ENCODE measurements around the gene YWHAE. TPM values are rescaled to one million over a fixed set of nuclear protein-coding genes. Genes with fewer than 3 reads are reported as not detected.
"Not testable (repeated sequence)": the region's sequence is repeated elsewhere in the genome, so short reads cannot be mapped to it uniquely, and the experiment has no call there.

The YWHAE gene
- total RNA-seq, 1 donor = 202 TPM

GRCh38 chr17:1390432-1391367 is 9.3 kb downstream of the YWHAE start:
- H3K4me1 ChIP-seq (ENCODE audit: insufficient read depth, low read length) = peaks cover 88% of the 10 kb centered on the region
- H3K4me3 ChIP-seq (ENCODE audit: low read length) = no peak overlapping the region
- no peaks in the 10 kb centered on the region for H3K9me3 ChIP-seq (ENCODE audit: low read depth, low read length)
- no peaks in the 10 kb centered on the region for H3K27me3 ChIP-seq (ENCODE audit: insufficient read depth, low read length)

DNA sequence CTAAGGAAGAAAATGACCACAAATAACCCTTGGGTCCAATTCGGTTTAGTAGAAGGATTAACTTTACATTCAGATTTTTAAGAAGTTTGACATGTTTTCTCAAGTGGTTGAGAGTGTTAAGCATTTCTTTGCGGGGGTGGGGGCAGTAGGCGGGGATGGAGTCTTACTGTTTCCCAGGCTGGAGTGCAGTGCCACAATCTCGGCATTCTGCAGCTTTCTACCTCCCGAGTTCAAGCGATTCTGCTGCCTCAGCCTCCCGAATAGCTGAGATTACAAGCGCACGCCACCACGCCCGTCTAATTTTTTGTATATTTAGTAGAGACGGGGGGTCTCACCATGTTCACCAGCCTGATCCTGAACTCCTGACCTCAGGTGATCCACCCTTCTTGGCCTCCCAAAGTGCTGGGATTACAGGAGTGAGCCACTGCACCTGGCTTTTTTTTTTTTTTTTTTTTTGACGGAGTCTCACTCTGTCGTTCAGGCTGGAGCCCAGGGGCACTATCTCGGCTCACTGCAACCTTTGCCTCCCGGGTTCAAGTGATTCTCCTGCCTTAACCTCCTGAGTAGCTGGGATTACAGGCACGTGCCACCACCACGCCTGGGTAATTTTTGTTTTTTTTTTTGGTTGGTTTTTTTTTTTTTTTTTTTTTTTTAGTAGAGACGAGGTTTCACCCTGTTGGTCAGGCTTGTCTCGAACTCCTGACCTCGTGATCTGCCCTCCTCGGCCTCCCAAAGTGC is 12.4 kb downstream of the YWHAE start:
- H3K4me3 ChIP-seq (ENCODE audit: low read length); H3K9me3 ChIP-seq (ENCODE audit: low read depth, low read length); H3K27me3 ChIP-seq (ENCODE audit: insufficient read depth, low read length): not testable (repeated sequence)
- H3K4me1 ChIP-seq (ENCODE audit: insufficient read depth, low read length) = peaks cover 84% of the 10 kb centered on the region

DNA sequence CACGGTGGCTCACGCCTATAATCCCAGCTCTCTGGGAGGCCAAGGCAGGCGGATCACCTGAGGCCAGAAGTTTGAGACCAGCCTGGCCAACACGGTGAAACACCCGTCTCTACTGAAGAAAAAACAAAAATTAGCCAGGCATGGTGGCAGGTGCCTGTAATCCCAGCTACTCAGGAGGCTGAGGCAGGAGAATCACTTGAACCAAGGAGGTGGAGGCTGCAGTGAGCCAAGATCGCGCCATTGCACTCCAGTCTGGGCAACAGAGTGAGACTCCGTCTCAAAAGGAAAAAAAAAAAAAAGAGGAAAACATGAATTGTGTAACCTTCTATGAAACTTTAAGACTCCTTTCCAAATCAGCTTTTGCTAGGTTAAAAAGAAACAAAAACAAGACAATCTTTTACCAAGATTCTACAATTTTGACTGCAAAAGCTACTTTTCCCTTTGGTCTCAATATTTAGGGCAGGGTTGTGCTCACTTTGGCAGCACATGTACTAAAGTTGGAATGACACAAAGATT is 13.3 kb downstream of the YWHAE start:
- H3K4me3 ChIP-seq (ENCODE audit: low read length); H3K27me3 ChIP-seq (ENCODE audit: insufficient read depth, low read length); H3K9me3 ChIP-seq (ENCODE audit: low read depth, low read length): not testable (repeated sequence)
- peaks cover 80% of the 10 kb centered on the region for H3K4me1 ChIP-seq (ENCODE audit: insufficient read depth, low read length)

GRCh38 chr17:1386265-1386664 is 13.8 kb downstream of the YWHAE start:
- Histone ChIP-seq H3K9me3 (ENCODE audit: low read depth, low read length) (no peaks in the 10 kb centered on the region), H3K27me3 (ENCODE audit: insufficient read depth, low read length) (no peaks in the 10 kb centered on the region), H3K4me1 (ENCODE audit: insufficient read depth, low read length) (peaks cover 80% of the 10 kb centered on the region), H3K4me3 (ENCODE audit: low read length) (no peak overlapping the region)

DNA sequence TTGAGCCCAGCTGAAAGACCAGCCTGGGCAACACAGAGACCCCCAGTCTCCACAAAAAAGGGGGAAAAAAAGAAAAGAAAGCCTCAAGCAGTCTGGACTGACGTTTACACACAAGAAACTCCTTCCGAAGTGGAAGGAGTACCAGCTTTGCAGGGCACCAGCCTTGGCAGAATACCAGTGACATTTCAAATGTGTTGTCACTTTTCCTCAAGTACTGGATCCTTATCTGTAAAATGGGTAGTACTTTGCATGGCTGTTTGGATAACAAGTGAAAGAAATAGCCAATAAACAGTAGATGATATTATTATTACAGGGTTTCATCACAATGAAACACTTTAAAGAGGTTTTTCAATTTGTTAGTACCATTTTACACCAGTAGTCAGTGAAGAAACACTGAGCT is 14.2 kb downstream of the YWHAE start:
- Histone ChIP-seq H3K27me3 (ENCODE audit: insufficient read depth, low read length) (no peaks in the 10 kb centered on the region), H3K4me1 (ENCODE audit: insufficient read depth, low read length) (peaks cover 80% of the 10 kb centered on the region), H3K4me3 (ENCODE audit: low read length) (no peak overlapping the region), H3K9me3 (ENCODE audit: low read depth, low read length) (no peaks in the 10 kb centered on the region)

- Histone ChIP-seq H3K27me3 (ENCODE audit: insufficient read depth, low read length) (no peaks in the 10 kb centered on the region), H3K9me3 (ENCODE audit: low read depth, low read length) (no peaks in the 10 kb centered on the region), H3K4me1 (ENCODE audit: insufficient read depth, low read length) (peaks cover 79% of the 10 kb centered on the region), H3K4me3 (ENCODE audit: low read length) (no peak overlapping the region)
These were observed 15.1 kb downstream of the YWHAE start for GRCh38 chr17:1384905-1385435.

DNA sequence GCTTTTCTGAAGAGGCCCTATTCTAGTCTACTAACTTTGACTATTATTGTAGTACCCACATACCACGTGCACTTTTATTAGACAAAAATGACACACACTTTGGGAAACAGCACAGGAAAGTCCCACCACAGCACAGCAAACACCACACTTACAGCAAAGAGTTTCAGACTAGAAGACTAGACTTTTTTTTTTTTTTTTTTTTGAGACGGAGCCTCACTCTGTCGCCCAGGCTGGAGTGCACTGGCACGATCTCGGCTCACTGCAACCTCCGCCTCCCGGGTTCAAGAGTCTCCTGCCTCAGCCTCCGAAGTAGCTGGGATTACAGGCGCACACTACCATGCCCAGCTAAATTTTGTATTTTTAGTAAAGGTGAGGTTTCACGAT is 20.1 kb downstream of the YWHAE start:
- H3K4me3 ChIP-seq (ENCODE audit: low read length) = no peak overlapping the region
- H3K4me1 ChIP-seq (ENCODE audit: insufficient read depth, low read length) = peaks cover 79% of the 10 kb centered on the region
- no peaks in the 10 kb centered on the region for H3K27me3 ChIP-seq (ENCODE audit: insufficient read depth, low read length)
- H3K9me3 ChIP-seq (ENCODE audit: low read depth, low read length) = no peaks in the 10 kb centered on the region

DNA sequence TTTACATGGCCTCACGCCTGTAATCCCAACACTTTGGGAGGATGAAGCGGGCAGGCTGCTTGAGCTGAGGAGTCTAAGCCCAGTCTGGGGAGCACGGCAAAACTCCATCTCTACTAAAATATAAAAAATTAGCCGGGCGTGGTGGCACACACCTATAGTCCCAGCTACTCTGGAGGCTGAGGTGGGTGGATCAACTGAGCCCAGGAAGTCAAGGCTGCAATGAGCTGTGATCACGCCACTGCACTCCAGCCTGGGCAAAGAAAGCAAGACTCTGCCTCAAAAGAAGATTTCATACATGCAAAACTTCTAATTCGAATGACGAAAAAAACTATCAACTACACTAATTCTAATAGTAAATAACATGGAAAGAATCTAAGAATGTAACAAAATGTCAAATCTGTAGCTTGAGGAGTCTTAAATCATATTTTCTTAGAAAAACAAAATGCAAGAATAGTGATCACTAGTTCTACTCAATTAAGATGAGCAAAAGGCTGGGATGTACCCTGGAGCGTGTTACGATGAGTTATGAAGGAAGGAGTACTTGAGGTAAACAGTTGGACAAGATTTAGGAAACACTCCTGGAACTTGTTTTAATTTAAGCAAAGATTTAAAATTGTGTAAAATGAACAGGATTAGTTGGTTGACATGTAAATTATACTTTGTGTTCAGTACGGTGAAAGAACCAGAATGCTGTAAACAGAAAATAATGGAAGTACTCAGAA is 20.7 kb downstream of the YWHAE start:
- peaks cover 79% of the 10 kb centered on the region for H3K4me1 ChIP-seq (ENCODE audit: insufficient read depth, low read length)
- H3K27me3 ChIP-seq (ENCODE audit: insufficient read depth, low read length) = no peaks in the 10 kb centered on the region

DNA sequence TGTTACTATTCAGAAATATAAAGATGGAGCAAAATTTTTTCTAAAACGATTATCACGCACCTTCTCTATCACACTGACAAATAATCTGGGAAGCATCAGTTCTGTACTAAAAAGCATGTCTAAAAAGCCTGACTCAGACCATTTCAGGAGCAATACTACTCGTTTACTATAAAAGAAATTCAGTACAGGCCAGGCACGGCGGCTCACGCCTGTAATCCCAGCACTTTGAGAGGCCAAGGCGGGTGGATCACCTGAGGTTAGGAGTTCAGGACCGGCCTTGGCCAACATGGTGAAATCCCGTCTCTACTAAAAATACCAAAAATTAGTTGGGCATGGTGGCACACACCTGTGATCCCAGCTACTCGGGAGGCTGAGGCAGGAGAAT is 21.6 kb downstream of the YWHAE start:
- H3K4me1 ChIP-seq (ENCODE audit: insufficient read depth, low read length) = peaks cover 81% of the 10 kb centered on the region
- H3K9me3 ChIP-seq (ENCODE audit: low read depth, low read length); H3K4me3 ChIP-seq (ENCODE audit: low read length); H3K27me3 ChIP-seq (ENCODE audit: insufficient read depth, low read length): not testable (repeated sequence)

More for the DNA sequence above, 20.7 kb downstream of the YWHAE start:
- H3K4me3 ChIP-seq (ENCODE audit: low read length) = no peak overlapping the region
- H3K9me3 ChIP-seq (ENCODE audit: low read depth, low read length) = no peaks in the 10 kb centered on the region

DNA sequence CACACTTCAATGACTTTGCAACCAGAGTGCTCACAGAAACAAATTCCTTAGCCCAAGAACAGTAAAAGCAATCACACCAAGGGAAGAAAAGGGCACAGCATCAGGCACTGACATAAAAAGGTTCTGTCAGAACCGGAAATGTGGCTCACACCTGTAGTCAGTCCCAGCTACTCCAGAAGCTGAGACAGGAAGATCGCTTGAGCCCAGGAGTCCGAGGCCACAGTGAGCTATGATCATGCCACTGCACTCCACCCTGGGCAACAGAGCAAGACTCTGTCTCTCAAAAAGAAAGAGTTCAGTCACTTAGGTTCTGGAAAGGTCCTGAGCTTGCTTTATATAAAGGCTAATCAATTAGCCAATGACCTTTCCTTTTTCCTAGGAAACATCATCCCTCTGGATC is 22.7 kb downstream of the YWHAE start:
- Histone ChIP-seq H3K4me1 (ENCODE audit: insufficient read depth, low read length) (peaks cover 75% of the 10 kb centered on the region), H3K9me3 (ENCODE audit: low read depth, low read length) (no peaks in the 10 kb centered on the region)

DNA sequence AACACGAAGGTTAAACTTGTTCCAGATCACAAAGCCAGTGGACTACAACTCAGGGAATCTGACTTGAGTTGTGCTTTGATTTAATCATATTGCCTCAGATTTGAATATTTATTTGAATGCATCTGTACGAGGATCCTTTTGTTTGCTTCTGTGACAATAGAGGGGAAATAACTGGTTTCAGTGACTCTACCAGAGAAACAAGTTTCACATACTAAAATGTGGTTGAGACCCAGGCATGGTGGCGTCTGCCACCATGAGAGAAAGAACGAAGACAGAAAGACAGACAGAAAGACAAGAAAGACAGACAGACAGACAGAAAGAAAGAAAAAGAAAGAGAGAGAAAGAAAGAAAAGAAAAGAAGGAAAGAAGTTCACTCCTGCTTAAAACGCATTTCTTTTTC is 24.0 kb downstream of the YWHAE start:
- Histone ChIP-seq H3K4me1 (ENCODE audit: insufficient read depth, low read length) (peaks cover 68% of the 10 kb centered on the region), H3K27me3 (ENCODE audit: insufficient read depth, low read length) (no peaks in the 10 kb centered on the region), H3K9me3 (ENCODE audit: low read depth, low read length) (no peaks in the 10 kb centered on the region), H3K4me3 (ENCODE audit: low read length) (no peak overlapping the region)

More for the DNA sequence above, 22.7 kb downstream of the YWHAE start:
- Histone ChIP-seq H3K27me3 (ENCODE audit: insufficient read depth, low read length) (no peaks in the 10 kb centered on the region), H3K4me3 (ENCODE audit: low read length) (no peak overlapping the region)

- Histone ChIP-seq H3K4me1 (ENCODE audit: insufficient read depth, low read length) (peaks cover 65% of the 10 kb centered on the region), H3K4me3 (ENCODE audit: low read length) (no peak overlapping the region), H3K9me3 (ENCODE audit: low read depth, low read length) (no peaks in the 10 kb centered on the region), H3K27me3 (ENCODE audit: insufficient read depth, low read length) (no peaks in the 10 kb centered on the region)
These were observed 24.4 kb downstream of the YWHAE start for GRCh38 chr17:1375615-1376014.

GRCh38 chr17:1374431-1375177 is 25.4 kb downstream of the YWHAE start:
- no peak overlapping the region for H3K4me3 ChIP-seq (ENCODE audit: low read length)
- H3K4me1 ChIP-seq (ENCODE audit: insufficient read depth, low read length) = peaks cover 60% of the 10 kb centered on the region
- H3K27me3 ChIP-seq (ENCODE audit: insufficient read depth, low read length) = no peaks in the 10 kb centered on the region
- H3K9me3 ChIP-seq (ENCODE audit: low read depth, low read length) = no peaks in the 10 kb centered on the region

DNA sequence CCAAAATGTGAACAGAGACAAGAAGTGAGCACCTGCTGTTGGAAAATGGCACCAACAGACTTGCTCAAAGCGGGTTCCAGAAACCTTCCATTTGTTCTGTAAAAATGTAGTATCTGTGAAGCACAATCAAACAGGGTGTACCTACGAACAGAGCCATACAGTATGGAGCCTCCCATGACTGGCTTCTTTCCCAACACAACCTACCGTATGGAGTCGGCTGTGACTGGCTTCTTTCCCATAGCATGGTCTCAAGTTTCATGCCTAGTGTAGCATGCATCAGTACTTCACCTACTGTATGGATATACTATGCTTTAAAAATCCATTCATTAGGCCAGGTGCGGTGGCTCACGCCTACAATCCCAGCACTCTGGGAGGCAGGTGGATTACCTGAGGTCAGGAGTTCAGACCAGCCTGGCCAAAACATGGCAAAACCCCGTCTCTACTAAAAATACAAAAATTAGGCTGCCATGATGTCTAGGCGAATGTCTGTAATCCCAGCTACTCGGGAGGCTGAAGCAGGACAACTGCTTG is 26.2 kb downstream of the YWHAE start:
- H3K4me3 ChIP-seq (ENCODE audit: low read length) = no peak overlapping the region
- H3K4me1 ChIP-seq (ENCODE audit: insufficient read depth, low read length) = peaks cover 55% of the 10 kb centered on the region
- H3K9me3 ChIP-seq (ENCODE audit: low read depth, low read length) = no peaks in the 10 kb centered on the region
- H3K27me3 ChIP-seq (ENCODE audit: insufficient read depth, low read length) = no peaks in the 10 kb centered on the region
